Measurements from ENCODE around the gene SLC22A3.
"Not testable (repeated sequence)": the region's sequence is repeated elsewhere in the genome, so short reads cannot be mapped to it uniquely, and the experiment has no call there.

The SLC22A3 gene

GRCh38 chr6:160348223-160349019 lies at the start of gene SLC22A3:
Gene SLC22A3 (plus strand): TSS chr6:160348378. CDS start chr6:160348420, 42 bp downstream.
- DNase-seq: no peak

DNA sequence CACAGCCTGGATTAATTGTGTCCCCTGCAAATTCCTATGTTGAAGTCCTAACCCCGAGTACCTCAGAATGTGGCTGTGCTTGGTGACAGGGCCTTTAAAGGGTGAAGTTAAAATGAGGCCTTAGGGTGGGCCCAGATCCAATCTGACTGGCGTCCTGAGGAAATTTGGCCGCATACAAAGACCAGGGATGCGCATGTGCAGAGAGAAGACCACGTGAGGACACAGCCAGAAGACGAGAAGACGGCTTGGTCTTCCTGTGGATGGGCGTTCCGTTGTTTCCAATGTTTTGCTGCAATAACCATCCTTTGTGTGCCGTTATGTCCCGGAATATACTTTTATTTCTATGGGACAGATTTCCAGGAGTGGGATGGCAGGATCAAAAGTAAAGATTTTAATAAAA lies 48.6 kb upstream of the SLC22A3 start:
- DNase-seq: no peak

DNA sequence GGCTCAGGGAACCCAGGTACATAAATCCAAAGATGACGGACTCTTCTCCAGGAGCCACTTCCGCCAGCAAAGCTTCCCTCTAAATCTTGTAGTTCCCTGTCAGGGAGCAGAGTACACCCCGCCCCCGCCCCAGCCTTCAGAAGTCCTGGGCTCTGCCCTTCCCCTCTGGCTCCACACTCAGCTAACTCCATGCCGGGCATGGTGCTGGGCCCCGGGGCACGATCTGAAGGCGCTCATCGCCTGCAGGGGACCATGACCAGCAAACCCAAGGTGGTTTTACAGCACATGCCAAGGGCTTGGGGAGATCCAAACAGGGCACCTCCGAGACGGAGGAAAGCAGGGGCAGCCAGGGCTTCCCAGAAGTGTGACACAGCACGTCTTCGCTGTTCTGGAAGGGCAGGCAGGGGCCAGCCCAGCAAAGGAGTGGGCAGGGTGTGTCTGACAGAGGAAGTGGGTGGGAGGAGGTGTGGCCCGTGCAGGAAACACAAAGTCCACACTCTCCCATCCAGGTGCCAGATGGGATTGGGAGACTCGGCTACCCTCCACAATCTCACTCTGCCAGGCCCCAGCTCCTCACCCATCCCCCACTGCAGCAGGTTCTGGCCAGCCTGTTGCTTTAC lies 48.0 kb upstream of the SLC22A3 start:
- DNase-seq: no peak

DNA sequence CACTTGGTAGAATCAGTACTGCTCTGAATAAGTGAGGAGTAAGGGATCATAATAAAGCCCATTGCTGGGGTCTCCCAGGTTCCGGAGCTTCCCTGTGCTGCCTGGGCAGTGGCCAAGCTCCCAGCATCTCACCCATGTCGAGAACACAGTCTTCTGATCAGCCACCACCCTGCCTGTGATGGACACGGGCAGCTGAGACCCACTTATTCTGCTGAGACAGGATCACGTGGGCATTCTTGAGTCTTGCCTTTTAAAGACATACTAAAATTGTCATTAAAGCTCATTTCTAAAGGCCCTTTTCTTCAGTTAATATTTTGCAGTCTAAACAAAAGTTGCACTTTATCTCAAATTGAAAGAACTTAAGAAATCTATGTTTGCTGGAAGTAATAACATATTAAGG lies 46.8 kb upstream of the SLC22A3 start:
- no peak for DNase-seq

GRCh38 chr6:160302431-160303082 lies 45.6 kb upstream of the SLC22A3 start:
- not testable (repeated sequence) for DNase-seq

GRCh38 chr6:160303806-160304205 lies 44.4 kb upstream of the SLC22A3 start:
- DNase-seq: no peak

DNA sequence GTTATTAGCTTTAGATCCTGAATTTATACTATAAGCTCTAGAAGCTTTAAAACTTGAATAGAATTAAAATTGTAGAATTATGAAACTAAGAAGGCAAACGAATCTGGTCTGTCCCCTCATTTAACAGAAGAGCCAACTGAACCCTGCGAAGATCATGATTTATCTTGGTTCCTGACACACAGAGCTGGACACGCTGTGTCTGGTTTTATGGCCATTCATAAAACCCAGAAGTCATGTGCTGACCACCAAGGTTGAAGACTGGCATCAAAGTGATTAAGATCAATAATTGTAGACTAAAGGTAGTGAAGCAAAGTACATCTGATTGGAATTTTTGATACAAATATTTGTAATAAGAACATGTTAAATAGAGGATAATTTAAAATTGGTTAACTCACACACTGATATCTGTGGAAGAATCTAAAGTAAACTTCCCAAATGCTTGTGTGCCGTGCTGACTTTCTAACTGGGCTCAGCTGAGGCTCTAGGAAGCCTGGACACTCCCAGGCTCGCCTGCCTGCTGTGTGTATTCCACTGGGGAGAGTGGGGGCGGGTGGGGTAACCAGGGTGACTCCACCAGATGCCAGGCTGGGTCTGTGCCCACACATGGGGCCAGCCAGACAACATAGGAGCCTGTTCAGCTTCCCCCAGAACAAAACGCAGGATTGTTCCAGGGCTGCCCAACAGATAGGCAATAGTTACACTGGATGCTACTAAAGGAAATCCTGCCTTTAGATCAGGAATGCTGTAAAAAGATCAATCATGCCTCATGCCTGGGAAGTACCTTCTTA lies 42.1 kb upstream of the SLC22A3 start:
- no peak for DNase-seq

DNA sequence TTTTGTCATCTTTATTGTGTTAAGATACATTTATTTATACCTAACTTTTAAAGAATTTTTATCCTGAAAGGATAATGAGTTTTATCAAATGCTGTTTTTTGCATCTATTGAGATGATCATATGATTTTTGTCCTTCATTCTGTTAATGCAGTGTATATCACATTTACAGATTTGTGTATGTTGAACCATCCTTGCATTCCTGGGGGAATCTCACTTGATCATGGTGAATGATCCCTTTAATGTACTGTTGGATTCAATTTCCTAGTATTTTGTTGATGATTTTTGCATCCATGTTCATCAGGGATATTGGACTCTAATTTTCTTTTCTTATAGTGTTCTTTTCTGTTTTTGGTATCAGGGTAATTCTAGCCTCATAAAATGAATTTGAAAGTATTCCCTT lies 38.5 kb upstream of the SLC22A3 start:
- DNase-seq: no peak

- no peak for DNase-seq
Observed at GRCh38 chr6:160312900-160313299, 35.3 kb upstream of the SLC22A3 start.

DNA sequence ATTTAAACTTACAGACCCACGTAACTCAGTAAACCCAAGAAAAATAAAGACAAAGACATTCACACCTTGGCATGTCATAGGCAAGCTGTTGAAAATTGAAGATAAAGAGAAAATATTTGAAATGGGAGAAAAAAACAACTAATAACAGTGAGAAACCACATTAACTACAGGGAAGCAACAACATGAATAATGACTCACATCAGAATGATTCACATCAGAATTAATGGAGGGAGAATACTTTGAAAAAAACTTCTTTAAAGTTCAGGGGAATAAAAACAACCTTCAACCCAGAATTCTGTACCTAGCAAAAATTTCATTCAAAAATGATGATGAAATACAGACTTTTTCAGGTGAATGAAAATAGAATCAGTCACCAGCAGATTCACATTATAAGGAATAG lies 32.9 kb upstream of the SLC22A3 start:
- DNase-seq: no peak

- DNase-seq: no peak
Observed at GRCh38 chr6:160316261-160316660, 31.9 kb upstream of the SLC22A3 start.

DNA sequence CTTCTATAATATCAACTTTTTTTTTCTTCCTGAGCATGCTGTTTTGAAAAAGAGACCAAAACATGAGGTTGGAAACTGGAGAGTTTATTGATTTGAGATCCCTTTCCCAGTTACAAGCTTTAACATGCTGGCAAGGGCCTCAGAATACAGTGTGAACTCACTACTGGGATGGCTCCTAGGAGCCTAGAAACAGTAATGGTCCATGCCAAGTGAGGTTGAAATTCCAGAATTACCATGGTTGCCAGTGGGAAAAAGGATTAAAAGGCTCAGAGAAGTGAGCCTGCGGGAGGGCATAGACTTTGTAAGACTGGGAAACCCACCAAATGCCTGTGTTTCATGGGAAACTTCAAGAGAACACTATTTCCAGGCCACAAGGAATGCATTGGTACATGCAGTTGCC lies 28.9 kb upstream of the SLC22A3 start:
- no peak for DNase-seq

DNA sequence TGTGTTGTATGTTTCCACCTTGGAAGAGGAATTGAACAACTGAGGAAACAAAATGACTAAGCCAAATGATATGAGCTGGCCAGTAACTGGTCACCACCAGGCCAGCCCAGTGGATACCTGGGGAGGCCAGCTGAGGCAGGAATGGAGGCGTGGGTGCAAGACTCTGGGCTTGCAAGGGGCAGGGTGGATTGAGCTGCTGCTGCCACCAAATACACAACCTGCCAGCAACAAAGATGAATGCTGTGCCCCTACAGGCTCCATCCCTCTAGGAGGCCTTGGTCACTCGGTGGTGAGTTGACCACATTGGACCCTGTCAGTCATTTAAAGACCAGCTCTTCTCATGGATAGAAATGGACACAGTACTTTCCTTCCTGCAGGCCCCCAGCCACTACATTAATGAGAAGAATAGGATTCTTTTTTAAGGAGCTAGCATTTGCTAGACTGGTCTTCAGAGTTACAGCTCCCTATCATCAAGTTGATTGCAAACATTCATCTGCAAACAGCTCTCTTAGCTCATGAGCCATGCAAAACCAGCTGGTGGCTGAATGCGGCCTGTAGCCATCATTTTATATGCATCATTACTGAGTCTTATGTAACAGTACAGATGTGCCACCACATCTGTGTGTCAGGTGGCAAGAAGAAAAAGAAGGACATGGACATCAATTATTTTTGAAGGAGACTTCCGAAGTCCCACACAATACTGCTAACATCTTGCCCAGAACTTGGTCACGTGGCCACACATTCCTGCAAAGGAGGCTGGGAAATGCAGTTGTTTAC lies 26.3 kb upstream of the SLC22A3 start:
- DNase-seq: no peak

GRCh38 chr6:160327981-160328380 lies 20.2 kb upstream of the SLC22A3 start:
- DNase-seq: no peak

DNA sequence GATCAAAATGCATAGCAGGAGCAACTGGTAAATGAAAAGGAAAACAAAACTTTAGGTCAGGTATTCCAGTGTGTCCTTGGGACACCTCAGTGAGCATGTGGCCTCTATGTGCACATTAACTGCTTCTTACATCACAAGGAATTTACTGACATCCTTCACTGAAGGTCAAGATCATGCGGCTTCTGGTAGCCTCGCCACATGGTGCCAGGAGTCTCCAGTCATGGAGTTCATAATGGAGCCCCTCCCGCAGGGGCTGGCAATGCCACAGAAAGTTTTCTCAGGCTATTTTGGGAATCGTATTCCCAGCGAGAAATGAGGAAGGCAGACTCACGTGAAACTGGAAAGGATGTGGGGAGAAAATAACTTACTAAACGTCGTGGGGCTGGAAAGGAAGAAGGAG lies 19.7 kb upstream of the SLC22A3 start:
- DNase-seq: no peak

- DNase-seq: no peak
Observed at GRCh38 chr6:160329188-160329587, 19.0 kb upstream of the SLC22A3 start.

GRCh38 chr6:160330619-160331018 lies 17.6 kb upstream of the SLC22A3 start:
- no peak for DNase-seq

DNA sequence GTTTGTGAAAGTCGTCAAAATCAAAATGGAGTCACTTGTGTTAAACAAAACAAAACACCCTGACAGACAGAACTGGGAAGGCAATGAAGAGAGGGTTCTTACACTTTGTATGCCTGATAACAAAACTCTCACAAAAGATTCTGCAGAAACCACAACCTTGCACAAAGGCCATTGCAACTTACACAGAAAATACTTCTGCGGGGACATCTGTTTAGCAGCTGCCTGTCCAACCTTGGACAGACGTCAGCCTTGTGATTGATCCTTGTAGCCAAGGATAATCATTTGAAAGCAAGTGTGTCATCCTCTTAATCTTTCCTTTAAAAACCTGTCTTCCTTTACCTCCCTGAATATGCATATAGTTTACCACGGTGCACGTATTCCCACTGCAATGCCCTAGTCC lies 17.0 kb upstream of the SLC22A3 start:
- no peak for DNase-seq

GRCh38 chr6:160331753-160332152 lies 16.4 kb upstream of the SLC22A3 start:
- no peak for DNase-seq

GRCh38 chr6:160333101-160333500 lies 15.1 kb upstream of the SLC22A3 start:
- no peak for DNase-seq

DNA sequence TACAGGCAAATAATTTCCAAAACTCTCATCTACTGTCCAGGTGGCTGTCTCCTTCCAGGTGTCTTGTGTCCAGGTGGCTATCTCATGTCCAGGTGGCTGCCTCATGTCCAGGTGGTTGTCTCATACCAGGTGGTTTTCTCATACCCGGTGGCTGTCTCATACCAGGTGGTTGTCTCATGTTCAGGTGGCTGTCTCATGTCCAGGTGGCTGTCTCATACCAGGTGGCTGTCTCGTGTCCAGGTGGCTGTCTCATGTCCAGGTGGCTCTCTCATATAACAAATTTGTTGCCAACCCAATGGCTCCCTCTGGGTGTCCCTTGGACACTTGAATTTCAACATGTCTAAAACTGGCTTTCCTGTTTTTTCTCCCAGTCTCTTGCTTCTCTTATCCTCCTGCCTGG lies 14.3 kb upstream of the SLC22A3 start:
- no peak for DNase-seq

DNA sequence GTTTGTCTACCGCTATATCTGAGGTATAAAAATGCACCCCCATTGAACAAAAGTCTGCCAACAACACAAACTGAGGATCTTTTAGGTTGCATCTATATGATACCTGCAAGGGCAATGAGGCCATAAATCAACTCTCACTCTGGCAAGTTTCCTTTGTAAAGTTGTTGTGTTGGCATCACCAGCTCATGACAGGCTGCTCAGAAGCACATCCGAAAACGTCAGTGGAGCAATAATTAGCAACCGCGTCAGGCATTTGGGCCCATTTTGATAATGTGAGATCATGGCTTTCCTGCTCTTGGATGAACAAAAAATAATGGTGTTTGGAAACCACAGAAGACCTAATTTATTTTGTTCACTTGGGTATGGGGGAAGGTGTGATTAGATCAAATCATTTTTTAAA lies 12.0 kb upstream of the SLC22A3 start:
- DNase-seq: no peak

- no peak for DNase-seq
Observed at GRCh38 chr6:160337301-160337700, 10.9 kb upstream of the SLC22A3 start.

All from CD4-positive, alpha-beta T cell treated with Interferon alpha-2 for 1 hour (primary cell).